Endothelial cell of umbilical vein (primary cell): ENCODE results near the gene NRF1. TPM values are rescaled to one million over a fixed set of nuclear protein-coding genes. Genes with fewer than 3 reads are reported as not detected.
A peak's percentile ranks its signal among the peaks of the same experiment; 100 is the strongest.

Experiments used
- BruUV-seq: library from RNA; stranded (reverse); fragments of 400-500 nt; replicated peaks from 2 replicates; lab custom pipeline; 2021; lab: Mats Ljungman, UMichigan
- CTCF ChIA-PET: fragments of 300-600, 350-600 bp; sonication (Branson Sonifier 250); formaldehyde crosslinking; loops from one replicate; lab custom pipeline; 2021; ENCODE audit warnings: antibody characterized with exemption, inconsistent platforms; lab: Charles Lee
- POLR2A ChIA-PET: fragments of 300-600, 350-600 bp; sonication (Branson Sonifier 250); formaldehyde crosslinking; loops from one replicate; lab custom pipeline; 2021; ENCODE audit warnings: antibody characterized with exemption, inconsistent platforms; lab: Charles Lee
- DNase-seq: peaks from one replicate; pipeline ENCODE4 v3.0.0-alpha.2; 2011; ENCODE audit warnings: low read depth, low spot score
- FAIRE-seq: peaks from 2 replicates; lab custom pipeline; 2011; peaks lifted over from hg19 to GRCh38; lab: Jason Lieb, UNC
- H2AFZ ChIP-seq: 2 replicates; pipeline ENCODE4 v1.6.0; 2012; ENCODE audit warnings: low read depth, low read length, control low read depth, inconsistent platforms
- H3K27ac ChIP-seq: 2 replicates; pipeline ENCODE4 v1.5.1; 2011; ENCODE audit warnings: low read depth, mild to moderate bottlenecking, control low read depth, low read length, moderate library complexity; ENCODE audit not compliant: insufficient read depth
- H3K27me3 ChIP-seq, 2 experiments: 2 replicates each; pipeline versions ENCODE4 v1.6.0 to v1.6.1; 2011; ENCODE audit warnings: low read length in 2 of 2, mixed read lengths in 1 of 2; ENCODE audit not compliant: control insufficient read depth in 2 of 2, insufficient read depth in 2 of 2
- H3K36me3 ChIP-seq, 2 experiments: 2 replicates in 1 of 2; 3 replicates in 1 of 2; pipeline ENCODE4 v1.5.1; 2011; ENCODE audit warnings: low read length in 2 of 2, mild to moderate bottlenecking in 1 of 2, moderate library complexity in 1 of 2; ENCODE audit not compliant: control insufficient read depth in 2 of 2, insufficient read depth in 2 of 2; ENCODE audit errors: extremely low read depth in 1 of 2
- H3K4me1 ChIP-seq: 3 replicates; pipeline ENCODE4 v1.5.1; 2011; ENCODE audit warnings: mild to moderate bottlenecking, low read length; ENCODE audit not compliant: control insufficient read depth, insufficient read depth; ENCODE audit errors: extremely low read depth
- H3K4me2 ChIP-seq: 2 replicates; pipeline ENCODE4 v1.6.1; 2011; ENCODE audit warnings: low read length, control low read depth, mixed read lengths; ENCODE audit not compliant: insufficient read depth
- H3K4me3 ChIP-seq, 3 experiments: fragments of 200-600 bp in 1 of 3; sonication (generic), shearing (Covaris generic) in 1 of 3; replicated peaks in 1 of 3; 2 replicates each; pipeline ENCODE4 v1.5.1; 2011 to 2016; ENCODE audit warnings: control low read depth in 3 of 3, low read length in 3 of 3, mild to moderate bottlenecking in 2 of 3, inconsistent platforms in 1 of 3, low read depth in 1 of 3, moderate library complexity in 1 of 3; ENCODE audit not compliant: insufficient read depth in 1 of 3
- H3K79me2 ChIP-seq: 2 replicates; pipeline ENCODE4 v1.6.0; 2012; ENCODE audit warnings: low read length, inconsistent platforms; ENCODE audit not compliant: control insufficient read depth, insufficient read depth
- H3K9ac ChIP-seq: replicated peaks from 2 replicates; pipeline ENCODE3; 2011; ENCODE audit warnings: low read length, control low read depth; ENCODE audit not compliant: insufficient read depth; ENCODE audit errors: extremely low read depth
- H3K9me1 ChIP-seq: replicated peaks from 3 replicates; pipeline ENCODE4 v1.6.0; 2011; ENCODE audit warnings: mild to moderate bottlenecking, low read length; ENCODE audit not compliant: control insufficient read depth, insufficient read depth; ENCODE audit errors: extremely low read depth
- H3K9me3 ChIP-seq: replicated peaks from 2 replicates; pipeline ENCODE4 v1.5.1; 2012; ENCODE audit warnings: low read length, inconsistent platforms; ENCODE audit not compliant: control insufficient read depth, insufficient read depth
- H4K20me1 ChIP-seq: replicated peaks from 2 replicates; pipeline ENCODE3; 2011; ENCODE audit warnings: mild to moderate bottlenecking, low read length; ENCODE audit not compliant: control insufficient read depth, insufficient read depth; ENCODE audit errors: extremely low read depth
- EZH2 ChIP-seq: IDR thresholded peaks from 2 replicates; pipeline ENCODE4 v1.6.1; 2012; ENCODE audit warnings: borderline replicate concordance, low read depth, mild to moderate bottlenecking, moderate library complexity, low read length, inconsistent platforms; ENCODE audit not compliant: severe bottlenecking
- FOS ChIP-seq: IDR thresholded peaks from 2 replicates; pipeline ENCODE4 v1.6.1; 2011; ENCODE audit warnings: mild to moderate bottlenecking, low read length, moderate library complexity, borderline replicate concordance; ENCODE audit not compliant: insufficient read depth
- GATA2 ChIP-seq: IDR thresholded peaks from 2 replicates; pipeline ENCODE4 v1.7.0; 2011; ENCODE audit warnings: low read depth, mild to moderate bottlenecking, moderate library complexity, mixed read lengths, low read length; ENCODE audit not compliant: insufficient read length, insufficient read depth
- JUN ChIP-seq: IDR thresholded peaks from 2 replicates; pipeline ENCODE4 v1.6.1; 2011; ENCODE audit warnings: borderline replicate concordance, low read depth; ENCODE audit not compliant: insufficient read length, insufficient read depth
- MYC ChIP-seq: IDR thresholded peaks from one replicate; pipeline ENCODE4 v1.6.1; 2011; ENCODE audit warnings: mild to moderate bottlenecking, low read depth, low read length
- POLR2A ChIP-seq: IDR thresholded peaks from 2 replicates; pipeline ENCODE4 v1.6.1; 2012; ENCODE audit warnings: low read depth, mild to moderate bottlenecking, control low read depth, low read length
- POLR2AphosphoS5 ChIP-seq: IDR thresholded peaks from 2 replicates; pipeline ENCODE4 v1.6.1; 2012; ENCODE audit warnings: low read depth, mild to moderate bottlenecking, control low read depth, low read length, moderate library complexity; ENCODE audit not compliant: insufficient read depth
- dilution Hi-C: fragments of 300-500 bp; cut with MboI; formaldehyde crosslinking; loops from one replicate; pipeline ENCODE4 v1.15.0; 2019; ENCODE audit warnings: low sequenced_read_pairs; ENCODE audit not compliant: extremely low pct_ligation_motif_present
- intact Hi-C: fragments of 100-400 bp; cut with micrococcal nuclease; formaldehyde crosslinking; loops from one replicate; pipeline ENCODE4 v1.10.0; 2022
- polyA plus RNA-seq, 4 experiments: library from polyadenylated mRNA; depleted of rRNA in 3 of 4; stranded (reverse) in 3 of 4; unstranded in 1 of 4; fragments of >200 nt; gene quantifications; 2 replicates each; pipeline versions ENCODE4 v1.2.1 to v1.2.3, GENCODE V29; 2011 to 2012; ENCODE audit warnings: missing spikeins in 1 of 4
- total RNA-seq: library from RNA; stranded (reverse); gene quantifications from 2 replicates; pipeline ENCODE4 v1.2.3, GENCODE V29; 2021
- TF ChIP-seq, protein P1 (sequence below), 2 donors: IDR thresholded peaks; 1 replicate in 1 of 2; 2 replicates in 1 of 2; pipeline ENCODE4 v1.5.1; 2011; ENCODE audit warnings: low read length in 2 of 2, mild to moderate bottlenecking in 2 of 2, moderate library complexity in 2 of 2, control low read depth in 1 of 2, inconsistent platforms in 1 of 2, low read depth in 1 of 2; ENCODE audit not compliant: insufficient read depth in 1 of 2; ENCODE audit errors: extremely low read depth in 1 of 2
- TF ChIP-seq, protein P2 (sequence below): IDR thresholded peaks from 2 replicates; pipeline ENCODE4 v1.6.1; 2011; ENCODE audit not compliant: insufficient read depth, insufficient read length

Gene NRF1
- total and polyA plus RNA-seq, 2 donors (not counting 3 experiments of a cell fraction or from before 2014, with no cell fraction given) = 14.6 to 20.3 TPM

DNA sequence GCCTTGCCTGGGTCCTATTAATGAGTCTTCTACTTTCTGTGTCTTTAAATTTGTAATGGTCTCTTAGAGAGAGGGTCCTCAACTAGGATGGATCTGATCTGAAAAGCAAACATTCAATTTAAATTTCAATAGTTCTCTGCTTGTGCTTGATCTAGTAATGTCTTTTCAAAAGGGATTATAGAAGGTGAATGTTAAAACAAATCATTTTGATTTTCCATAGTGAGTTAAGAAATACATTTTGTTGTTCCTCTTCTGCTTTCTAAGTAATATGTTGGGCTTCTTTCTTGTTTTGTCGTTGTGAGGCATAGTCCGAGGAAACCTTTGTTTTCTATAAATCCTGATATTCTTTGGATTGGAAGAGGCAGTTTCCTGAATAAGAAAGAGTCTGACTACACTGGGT, 18.8 kb downstream of the NRF1 start:
- ChIA-PET CTCF (interaction anchor here (1.7 to 7.3 kb wide), 3 partner anchors 14 to 287 kb away, joined by 5 to 72 read pairs (median 11); partner anchors contain the start of gene NRF1), POLR2A (no interaction called here)
- H3K9me3 ChIP-seq = no peaks in the 10 kb centered on the region
- H3K36me3 ChIP-seq = no peaks in the 10 kb centered on the region
- H3K4me1 ChIP-seq = no peaks in the 10 kb centered on the region
- dilution Hi-C loops = no loop called here
- TF ChIP-seq POLR2A (no peak), JUN (no peak)
- H4K20me1 ChIP-seq = peaks cover 7% of the 10 kb centered on the region
- FAIRE-seq (no peak), DNase-seq (peak; percentile 19)
- H3K9me1 ChIP-seq = no peaks in the 10 kb centered on the region
- intact Hi-C loops = no loop called here
- H3K79me2 ChIP-seq = peaks cover 56% of the 10 kb centered on the region
- no TSS peak for BruUV-seq
- H3K9ac ChIP-seq = no peak overlapping the region
- no peak overlapping the region for H3K4me2 ChIP-seq
- H2AFZ ChIP-seq = no peak overlapping the region
- no peak overlapping the region for H3K4me3 ChIP-seq
- H3K27ac ChIP-seq = no peak overlapping the region
- H3K27me3 ChIP-seq = no peaks in the 10 kb centered on the region

DNA sequence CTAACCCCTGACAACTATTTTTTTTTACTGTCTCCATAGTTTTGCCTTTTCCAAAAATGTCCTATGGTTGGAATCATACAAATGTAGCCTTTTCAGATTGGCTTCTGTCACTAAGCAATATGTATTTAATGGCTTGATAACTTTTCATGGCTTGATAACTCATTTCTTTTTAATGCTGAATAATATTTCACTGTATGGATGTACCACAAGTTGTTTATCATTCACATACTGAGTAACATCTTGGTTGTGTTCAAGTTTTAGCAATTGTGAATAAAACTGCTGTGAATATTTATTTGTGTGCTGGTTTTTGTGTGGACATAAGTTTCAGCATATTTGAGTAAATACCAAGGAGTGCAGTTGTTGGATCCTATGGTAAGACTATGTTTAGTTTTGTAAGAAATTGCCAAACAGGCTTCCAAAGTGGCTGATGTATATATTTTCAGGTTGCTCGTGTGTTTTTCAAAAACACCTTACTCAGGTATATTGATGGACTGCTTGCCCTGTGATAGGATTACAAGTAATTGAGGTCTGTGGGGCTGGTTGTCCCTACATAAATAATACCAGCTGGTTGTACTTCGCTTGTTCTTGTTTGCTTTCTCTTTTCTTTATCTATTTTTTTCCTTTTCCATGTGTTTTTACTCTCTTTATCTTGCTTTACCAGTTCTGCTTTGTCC, 23.0 kb downstream of the NRF1 start:
- Histone ChIP-seq H3K79me2 (peaks cover 42% of the 10 kb centered on the region), H4K20me1 (peaks cover 5% of the 10 kb centered on the region), H3K27ac (no peak overlapping the region), H3K4me3 (no peak overlapping the region), H3K9me3 (no peaks in the 10 kb centered on the region), H3K4me2 (no peak overlapping the region), H3K9ac (no peak overlapping the region), H2AFZ (no peak overlapping the region), H3K36me3 (no peaks in the 10 kb centered on the region), H3K4me1 (no peaks in the 10 kb centered on the region), H3K9me1 (no peaks in the 10 kb centered on the region), H3K27me3 (no peaks in the 10 kb centered on the region)
- DNase-seq (no peak), FAIRE-seq (no peak)
- POLR2A ChIA-PET = no interaction called here
- dilution Hi-C loops (no loop called here), intact Hi-C loops (loop anchor here (1.0 kb wide), 2 partner anchors 22 to 162 kb away; no protein-coding TSS in a partner anchor)
- CTCF ChIA-PET = interaction anchor here (0.6 to 7.3 kb wide), 15 partner anchors 8 to 408 kb away, joined by 3 to 72 read pairs (median 4); partner anchors contain the start of gene NRF1
- no TSS peak for BruUV-seq
- TF ChIP-seq GATA2 (no peak), FOS (no peak), MYC (no peak), JUN (no peak), POLR2A (no peak), EZH2 (no peak), POLR2AphosphoS5 (no peak)
- TF ChIP-seq, protein P1, sequence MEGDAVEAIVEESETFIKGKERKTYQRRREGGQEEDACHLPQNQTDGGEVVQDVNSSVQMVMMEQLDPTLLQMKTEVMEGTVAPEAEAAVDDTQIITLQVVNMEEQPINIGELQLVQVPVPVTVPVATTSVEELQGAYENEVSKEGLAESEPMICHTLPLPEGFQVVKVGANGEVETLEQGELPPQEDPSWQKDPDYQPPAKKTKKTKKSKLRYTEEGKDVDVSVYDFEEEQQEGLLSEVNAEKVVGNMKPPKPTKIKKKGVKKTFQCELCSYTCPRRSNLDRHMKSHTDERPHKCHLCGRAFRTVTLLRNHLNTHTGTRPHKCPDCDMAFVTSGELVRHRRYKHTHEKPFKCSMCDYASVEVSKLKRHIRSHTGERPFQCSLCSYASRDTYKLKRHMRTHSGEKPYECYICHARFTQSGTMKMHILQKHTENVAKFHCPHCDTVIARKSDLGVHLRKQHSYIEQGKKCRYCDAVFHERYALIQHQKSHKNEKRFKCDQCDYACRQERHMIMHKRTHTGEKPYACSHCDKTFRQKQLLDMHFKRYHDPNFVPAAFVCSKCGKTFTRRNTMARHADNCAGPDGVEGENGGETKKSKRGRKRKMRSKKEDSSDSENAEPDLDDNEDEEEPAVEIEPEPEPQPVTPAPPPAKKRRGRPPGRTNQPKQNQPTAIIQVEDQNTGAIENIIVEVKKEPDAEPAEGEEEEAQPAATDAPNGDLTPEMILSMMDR (IDR thresholded peaks at IDR 0.05; ENCODE audit: extremely low read depth in 1 of 2, insufficient read depth in 1 of 2, low read depth in 1 of 2, low read length in 2 of 2) = no peak
- TF ChIP-seq, protein P2, sequence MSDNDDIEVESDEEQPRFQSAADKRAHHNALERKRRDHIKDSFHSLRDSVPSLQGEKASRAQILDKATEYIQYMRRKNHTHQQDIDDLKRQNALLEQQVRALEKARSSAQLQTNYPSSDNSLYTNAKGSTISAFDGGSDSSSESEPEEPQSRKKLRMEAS = no peak
